Esophagus squamous epithelium (tissue), 5 donors: Measurements from ENCODE around the gene ZMIZ2. TPM values are rescaled to one million over a fixed set of nuclear protein-coding genes. Genes with fewer than 3 reads are reported as not detected.

ENCODE experiments used
- DNase-seq: peaks from one replicate; lab custom pipeline; 2025; lab: John Stamatoyannopoulos, UW
- H3K27ac ChIP-seq, 4 donors: fragments of 200-600 bp; sonication (generic); one replicate each; pipeline ENCODE4 v1.5.1; 2016 to 2019; ENCODE audit warnings: mild to moderate bottlenecking in 1 of 4
- H3K27me3 ChIP-seq, 4 donors: fragments of 200-600 bp; sonication (generic); 1 replicate in 3 of 4; 2 replicates in 1 of 4; pipeline versions ENCODE4 v1.5.1 to v1.6.0; 2017 to 2021; ENCODE audit warnings: antibody characterized with exemption in 1 of 4
- H3K36me3 ChIP-seq, 3 donors: fragments of 200-600 bp; sonication (generic); one replicate each; pipeline ENCODE4 v1.5.1; 2016 to 2019
- H3K4me1 ChIP-seq, 3 donors: fragments of 200-600 bp; sonication (generic); one replicate each; pipeline ENCODE4 v1.5.1; 2017 to 2019
- H3K4me3 ChIP-seq, 4 donors: fragments of 200-600 bp; sonication (generic); 1 replicate in 3 of 4; 2 replicates in 1 of 4; pipeline ENCODE4 v1.5.1; 2016 to 2019; ENCODE audit warnings: mild to moderate bottlenecking in 2 of 4, moderate library complexity in 1 of 4
- H3K9me3 ChIP-seq, 3 donors: fragments of 200-600 bp; sonication (generic); one replicate each; pipeline ENCODE4 v1.5.1; 2016 to 2019
- CTCF ChIP-seq, 6 experiments: fragments of 450-650 bp in 4 of 6; fragments of 200-600 bp in 2 of 6; sonication (generic) in 2 of 6; IDR thresholded peaks; one replicate each; pipeline ENCODE4 v1.5.1; 2016 to 2019; ENCODE audit warnings: antibody characterized with exemption in 6 of 6, mild to moderate bottlenecking in 4 of 6, moderate library complexity in 4 of 6
- POLR2A ChIP-seq, 4 donors: fragments of 450-650 bp; IDR thresholded peaks; one replicate each; pipeline ENCODE4 v1.6.1; 2017; ENCODE audit warnings: antibody characterized with exemption in 4 of 4, mild to moderate bottlenecking in 4 of 4, moderate library complexity in 3 of 4
- WGBS, 2 donors: methylation state at CpG; one replicate each; pipeline ENCODE4 v1.1.5; 2018; 5-methylcytosine and 5-hydroxymethylcytosine counted together
- intact Hi-C: fragments of 100-400 bp; cut with DNase I; formaldehyde crosslinking; loops from one replicate; pipeline ENCODE4 v1.15.0; 2022
- total RNA-seq, 4 donors: library from RNA; depleted of rRNA; stranded (reverse); fragments of >200 nt; gene quantifications; one replicate each; pipeline ENCODE4 v1.1.0, GENCODE V29; 2016
- donor health status: DM: yes; HTN: yes; CAD: no.

The ZMIZ2 gene
- total RNA-seq, 4 donors from 2014 or later = 6.9 to 25.4 (median 18.3) TPM

GRCh38 chr7:44768628-44769371 is 20.2 kb downstream of the ZMIZ2 start:
- Histone ChIP-seq H3K9me3 (no peaks in the 10 kb centered on the region), H3K27me3 (no peaks in the 10 kb centered on the region), H3K4me3 (peak overlapping the region in 1 of 4 donors; percentile 35), H3K36me3 (peaks cover 31 to 42% (median 32%) of the 10 kb centered on the region in 3 donors), H3K27ac (peak overlapping the region; percentile 49 to 82 (median 78)), H3K4me1 (peaks cover 31 to 46% (median 36%) of the 10 kb centered on the region in 3 donors)
- no peak for TF ChIP-seq POLR2A (IDR thresholded peaks at IDR 0.05)
- TF ChIP-seq CTCF (IDR thresholded peaks at IDR 0.05) = no peak
- WGBS, 2 donors = 25% methylated on average over 5 of the region's 11 CpGs; no CpG with 5 or more reads in 1 of the 2 donors
- intact Hi-C loops = no loop called here
- DNase-seq = no peak

GRCh38 chr7:44769376-44769775 is 20.7 kb downstream of the ZMIZ2 start:
- H3K27ac ChIP-seq = peak overlapping the region in 3 of 4 donors; percentile 77 to 82 (median 78)
- peaks cover 31 to 46% (median 36%) of the 10 kb centered on the region in 3 donors for H3K4me1 ChIP-seq
- no peaks in the 10 kb centered on the region for H3K9me3 ChIP-seq
- H3K27me3 ChIP-seq = no peaks in the 10 kb centered on the region
- DNase-seq = no peak
- H3K36me3 ChIP-seq = peaks cover 25 to 36% (median 26%) of the 10 kb centered on the region in 3 donors
- intact Hi-C loops = no loop called here
- TF ChIP-seq CTCF (IDR thresholded peaks at IDR 0.05) = no peak
- TF ChIP-seq POLR2A (IDR thresholded peaks at IDR 0.05) = no peak
- peak overlapping the region in 2 of 4 donors; percentile 28 to 35 for H3K4me3 ChIP-seq
- 43 to 90% methylated on average over 2 to 7 of the region's 8 CpGs for WGBS, 2 donors

- Histone ChIP-seq H3K9me3 (no peaks in the 10 kb centered on the region), H3K27me3 (no peaks in the 10 kb centered on the region), H3K4me1 (peaks cover 31 to 46% (median 36%) of the 10 kb centered on the region in 3 donors), H3K36me3 (peaks cover 20 to 32% (median 23%) of the 10 kb centered on the region in 3 donors), H3K4me3 (peak overlapping the region in 2 of 4 donors; percentile 28 to 35), H3K27ac (peak overlapping the region in 3 of 4 donors; percentile 77 to 82 (median 78))
- 16 to 18% methylated on average over 10 of the region's 10 CpGs for WGBS, 2 donors
- DNase-seq = no peak
- intact Hi-C loops = no loop called here
- TF ChIP-seq CTCF (IDR thresholded peaks at IDR 0.05) (no peak), POLR2A (IDR thresholded peaks at IDR 0.05) (no peak)
Observed at GRCh38 chr7:44769776-44770294, 21.2 kb downstream of the ZMIZ2 start.

GRCh38 chr7:44771358-44771757 is 22.7 kb downstream of the ZMIZ2 start:
- Histone ChIP-seq H3K4me1 (peaks cover 31 to 47% (median 36%) of the 10 kb centered on the region in 3 donors), H3K4me3 (no peak overlapping the region), H3K9me3 (no peaks in the 10 kb centered on the region), H3K36me3 (peaks cover 5 to 17% (median 8%) of the 10 kb centered on the region in 3 donors), H3K27ac (no peak overlapping the region), H3K27me3 (no peaks in the 10 kb centered on the region)
- intact Hi-C loops = no loop called here
- WGBS, 2 donors = 43 to 64% methylated on average over 3 of the region's 3 CpGs
- TF ChIP-seq CTCF (IDR thresholded peaks at IDR 0.05) (no peak), POLR2A (IDR thresholded peaks at IDR 0.05) (no peak)
- no peak for DNase-seq

- no peak for DNase-seq
- H3K9me3 ChIP-seq = no peaks in the 10 kb centered on the region
- no peak overlapping the region for H3K4me3 ChIP-seq
- 57 to 68% methylated on average over 5 of the region's 6 CpGs for WGBS, 2 donors
- intact Hi-C loops = no loop called here
- no peak overlapping the region for H3K27ac ChIP-seq
- peaks cover 0 to 6% (median 0%) of the 10 kb centered on the region in 3 donors for H3K36me3 ChIP-seq
- no peaks in the 10 kb centered on the region for H3K27me3 ChIP-seq
- H3K4me1 ChIP-seq = peaks cover 30 to 45% (median 35%) of the 10 kb centered on the region in 3 donors
- no peak for TF ChIP-seq CTCF (IDR thresholded peaks at IDR 0.05)
- TF ChIP-seq POLR2A (IDR thresholded peaks at IDR 0.05) = no peak
Observed at GRCh38 chr7:44772440-44772839, 23.8 kb downstream of the ZMIZ2 start.
